Measurements from ENCODE around the gene CLCA4. TPM values are rescaled to one million over a fixed set of nuclear protein-coding genes. Genes with fewer than 3 reads are reported as not detected.

Gene CLCA4
- total and polyA plus RNA-seq, 4 donors = 0.09 to 0.20 (median 0.14) TPM

DNA sequence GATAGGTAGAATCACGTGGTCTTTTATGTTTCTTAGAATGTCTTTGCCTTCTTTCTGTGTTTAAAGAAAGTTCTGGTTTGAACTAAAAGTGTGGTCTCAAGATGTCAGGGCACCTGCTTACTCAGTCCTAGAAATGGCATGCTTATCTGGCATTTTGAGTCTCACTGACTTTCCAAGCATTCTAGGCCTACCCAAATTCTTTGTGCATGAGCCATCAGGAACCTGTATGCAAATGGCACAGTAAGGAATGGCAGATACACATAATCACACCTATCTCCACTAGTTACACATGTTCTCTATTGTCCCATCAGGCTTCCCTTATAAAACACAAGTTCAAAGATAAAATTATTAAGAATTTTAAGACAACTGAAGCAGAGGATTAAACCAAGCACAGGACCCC is 29.5 kb upstream of the CLCA4 start:
- Histone ChIP-seq H3K4me3 (no peak overlapping the region), H3K27me3 (ENCODE audit: control insufficient read depth in 3 of 3, insufficient read depth in 3 of 3, low read length in 2 of 3) (no peaks in the 10 kb centered on the region), H3K9me3 (ENCODE audit: control insufficient read depth in 4 of 4, insufficient read depth in 3 of 4, low read length in 3 of 4) (no peaks in the 10 kb centered on the region), H3K27ac (ENCODE audit: low read depth in 1 of 2, low read length in 1 of 2) (no peak overlapping the region), H3K36me3 (ENCODE audit: control insufficient read depth in 4 of 4, insufficient read depth in 4 of 4, low read length in 4 of 4) (no peaks in the 10 kb centered on the region), H3K4me1 (ENCODE audit: control insufficient read depth in 5 of 5, insufficient read depth in 5 of 5, low read length in 5 of 5) (no peaks in the 10 kb centered on the region), H3K9ac (ENCODE audit: insufficient read depth in 1 of 2, low read length in 2 of 2) (no peak overlapping the region)
- ATAC-seq (ENCODE audit: insufficient read depth, low FRiP score) (peak; percentile 66), DNase-seq (no peak)
- WGBS, 2 donors = 52 to 66% methylated on average over 1 of the region's 1 CpG
- TF ChIP-seq, protein P1, sequence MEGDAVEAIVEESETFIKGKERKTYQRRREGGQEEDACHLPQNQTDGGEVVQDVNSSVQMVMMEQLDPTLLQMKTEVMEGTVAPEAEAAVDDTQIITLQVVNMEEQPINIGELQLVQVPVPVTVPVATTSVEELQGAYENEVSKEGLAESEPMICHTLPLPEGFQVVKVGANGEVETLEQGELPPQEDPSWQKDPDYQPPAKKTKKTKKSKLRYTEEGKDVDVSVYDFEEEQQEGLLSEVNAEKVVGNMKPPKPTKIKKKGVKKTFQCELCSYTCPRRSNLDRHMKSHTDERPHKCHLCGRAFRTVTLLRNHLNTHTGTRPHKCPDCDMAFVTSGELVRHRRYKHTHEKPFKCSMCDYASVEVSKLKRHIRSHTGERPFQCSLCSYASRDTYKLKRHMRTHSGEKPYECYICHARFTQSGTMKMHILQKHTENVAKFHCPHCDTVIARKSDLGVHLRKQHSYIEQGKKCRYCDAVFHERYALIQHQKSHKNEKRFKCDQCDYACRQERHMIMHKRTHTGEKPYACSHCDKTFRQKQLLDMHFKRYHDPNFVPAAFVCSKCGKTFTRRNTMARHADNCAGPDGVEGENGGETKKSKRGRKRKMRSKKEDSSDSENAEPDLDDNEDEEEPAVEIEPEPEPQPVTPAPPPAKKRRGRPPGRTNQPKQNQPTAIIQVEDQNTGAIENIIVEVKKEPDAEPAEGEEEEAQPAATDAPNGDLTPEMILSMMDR (IDR thresholded peaks at IDR 0.05; ENCODE audit: control extremely low read depth, extremely low read depth) = no peak

DNA sequence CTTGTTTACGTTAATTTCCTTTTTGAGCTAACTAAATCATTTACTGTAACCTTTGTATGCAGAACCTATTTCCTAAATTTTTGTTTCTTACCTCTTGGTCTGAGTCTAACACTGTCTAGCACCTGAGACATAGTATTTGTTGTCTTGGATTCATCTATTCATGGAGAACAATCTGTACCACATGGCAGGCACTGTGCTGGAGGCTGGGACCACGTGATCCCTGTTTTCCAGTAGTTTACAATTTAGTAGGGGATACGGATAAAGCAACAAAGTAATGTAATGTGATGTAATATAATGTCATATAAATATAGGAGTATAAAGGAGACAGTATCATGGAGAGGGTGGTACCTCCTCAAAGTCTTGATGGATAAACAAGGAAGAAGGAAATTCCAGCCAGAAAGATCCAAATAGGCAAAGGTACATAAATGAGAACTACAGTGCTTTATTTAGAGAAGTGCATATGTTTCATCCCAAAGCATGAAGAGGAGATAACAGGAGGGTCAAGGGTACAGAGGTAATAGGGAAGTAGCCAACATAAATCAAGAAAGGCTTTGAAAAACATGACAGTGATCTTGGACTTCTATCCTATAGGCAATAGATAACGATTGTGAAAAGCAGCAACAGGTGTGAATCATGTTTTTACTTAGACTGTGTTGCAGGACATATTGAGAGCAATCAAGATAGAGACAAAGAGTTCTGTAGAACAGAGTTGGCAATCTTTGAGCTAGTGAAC is 25.9 kb upstream of the CLCA4 start:
- Histone ChIP-seq H3K36me3 (ENCODE audit: control insufficient read depth in 4 of 4, insufficient read depth in 4 of 4, low read length in 4 of 4) (no peaks in the 10 kb centered on the region), H3K9ac (ENCODE audit: insufficient read depth in 1 of 2, low read length in 2 of 2) (no peak overlapping the region), H3K27ac (ENCODE audit: low read depth in 1 of 2, low read length in 1 of 2) (no peak overlapping the region), H3K27me3 (ENCODE audit: control insufficient read depth in 3 of 3, insufficient read depth in 3 of 3, low read length in 2 of 3) (no peaks in the 10 kb centered on the region), H3K4me3 (no peak overlapping the region), H3K9me3 (ENCODE audit: control insufficient read depth in 4 of 4, insufficient read depth in 3 of 4, low read length in 3 of 4) (peaks cover 0 to 3% (median 0%) of the 10 kb centered on the region in 4 donors), H3K4me1 (ENCODE audit: control insufficient read depth in 5 of 5, insufficient read depth in 5 of 5, low read length in 5 of 5) (no peaks in the 10 kb centered on the region)
- TF ChIP-seq, protein P1 (IDR thresholded peaks at IDR 0.05; ENCODE audit: control extremely low read depth, extremely low read depth) = no peak
- ATAC-seq (ENCODE audit: insufficient read depth, low FRiP score) (no peak), DNase-seq (no peak)
- WGBS, 2 donors = 86 to 91% methylated on average over 4 of the region's 4 CpGs

DNA sequence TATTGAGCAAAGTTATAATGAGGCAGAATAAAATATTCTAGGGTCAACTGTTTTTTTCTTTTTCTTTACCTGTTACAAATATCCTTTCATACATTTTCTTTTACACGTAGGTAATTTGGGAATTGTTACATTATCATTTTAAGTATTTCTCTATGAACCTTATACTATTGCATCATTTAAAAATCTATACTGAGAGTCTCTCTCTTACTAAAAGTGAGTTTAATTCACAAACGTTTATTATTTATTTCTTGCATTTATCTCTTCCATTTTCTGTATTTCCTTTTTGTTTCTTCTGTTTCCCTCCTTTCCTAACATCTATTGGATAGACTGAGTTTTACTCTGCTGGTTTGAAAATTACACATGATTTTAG is 25.4 kb upstream of the CLCA4 start:
- 85 to 90% methylated on average over 2 of the region's 2 CpGs for WGBS, 2 donors
- no peaks in the 10 kb centered on the region for H3K27me3 ChIP-seq (ENCODE audit: control insufficient read depth in 3 of 3, insufficient read depth in 3 of 3, low read length in 2 of 3)
- H3K27ac ChIP-seq (ENCODE audit: low read depth in 1 of 2, low read length in 1 of 2) = no peak overlapping the region
- no peak for ATAC-seq (ENCODE audit: insufficient read depth, low FRiP score)
- DNase-seq = no peak
- TF ChIP-seq, protein P1 (IDR thresholded peaks at IDR 0.05; ENCODE audit: control extremely low read depth, extremely low read depth) = no peak
- no peak overlapping the region for H3K9ac ChIP-seq (ENCODE audit: insufficient read depth in 1 of 2, low read length in 2 of 2)
- peaks cover 0 to 3% (median 0%) of the 10 kb centered on the region in 4 donors for H3K9me3 ChIP-seq (ENCODE audit: control insufficient read depth in 4 of 4, insufficient read depth in 3 of 4, low read length in 3 of 4)
- no peaks in the 10 kb centered on the region for H3K4me1 ChIP-seq (ENCODE audit: control insufficient read depth in 5 of 5, insufficient read depth in 5 of 5, low read length in 5 of 5)
- no peak overlapping the region for H3K4me3 ChIP-seq
- H3K36me3 ChIP-seq (ENCODE audit: control insufficient read depth in 4 of 4, insufficient read depth in 4 of 4, low read length in 4 of 4) = no peaks in the 10 kb centered on the region

DNA sequence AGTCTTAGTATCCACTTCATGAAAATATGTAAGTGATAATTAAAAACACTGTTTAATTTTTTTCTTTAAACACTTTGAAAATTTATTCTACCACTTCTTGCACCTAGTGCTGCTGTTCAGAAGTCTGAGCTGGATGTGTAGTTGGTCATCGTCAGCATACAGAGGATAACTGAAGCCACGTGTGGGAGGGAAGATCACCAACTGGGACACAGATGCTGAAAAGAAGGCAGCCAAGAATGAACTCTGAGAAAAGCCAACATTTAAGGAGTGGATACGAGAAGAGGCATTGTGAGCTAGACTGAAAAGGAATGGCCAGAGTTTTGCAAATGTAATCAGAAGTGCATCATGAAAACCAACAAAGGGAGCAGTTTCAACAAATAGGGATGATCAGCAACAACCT is 24.6 kb upstream of the CLCA4 start:
- no peak overlapping the region for H3K4me3 ChIP-seq
- H3K27ac ChIP-seq (ENCODE audit: low read depth in 1 of 2, low read length in 1 of 2) = no peak overlapping the region
- TF ChIP-seq, protein P1 (IDR thresholded peaks at IDR 0.05; ENCODE audit: control extremely low read depth, extremely low read depth) = no peak
- no peak overlapping the region for H3K9ac ChIP-seq (ENCODE audit: insufficient read depth in 1 of 2, low read length in 2 of 2)
- WGBS, 2 donors = 87 to 95% methylated on average over 3 of the region's 3 CpGs
- DNase-seq (no peak), ATAC-seq (ENCODE audit: insufficient read depth, low FRiP score) (no peak)
- H3K27me3 ChIP-seq (ENCODE audit: control insufficient read depth in 3 of 3, insufficient read depth in 3 of 3, low read length in 2 of 3) = no peaks in the 10 kb centered on the region
- no peaks in the 10 kb centered on the region for H3K36me3 ChIP-seq (ENCODE audit: control insufficient read depth in 4 of 4, insufficient read depth in 4 of 4, low read length in 4 of 4)
- peaks cover 0 to 3% (median 0%) of the 10 kb centered on the region in 4 donors for H3K9me3 ChIP-seq (ENCODE audit: control insufficient read depth in 4 of 4, insufficient read depth in 3 of 4, low read length in 3 of 4)
- no peaks in the 10 kb centered on the region for H3K4me1 ChIP-seq (ENCODE audit: control insufficient read depth in 5 of 5, insufficient read depth in 5 of 5, low read length in 5 of 5)
